Keratinocyte (primary cell): ENCODE results near the gene SEPTIN10. TPM values are rescaled to one million over a fixed set of nuclear protein-coding genes. Genes with fewer than 3 reads are reported as not detected.

Experiments used
- DNase-seq: peaks from one replicate; pipeline ENCODE4 v3.0.0-alpha.2; 2011; ENCODE audit warnings: low read depth, missing footprints, low spot score
- FAIRE-seq: peaks from 2 replicates; lab custom pipeline; 2011; peaks lifted over from hg19 to GRCh38; lab: Jason Lieb, UNC
- H2AFZ ChIP-seq: 2 replicates; pipeline ENCODE4 v1.6.0; 2012; ENCODE audit warnings: low read length, control low read depth, inconsistent platforms; ENCODE audit not compliant: control insufficient read depth
- H3K27ac ChIP-seq: 2 replicates; pipeline ENCODE4 v1.5.1; 2011; ENCODE audit warnings: low read length; ENCODE audit not compliant: control insufficient read depth, insufficient read depth
- H3K27me3 ChIP-seq: 3 replicates; pipeline ENCODE4 v1.6.0; 2011; ENCODE audit warnings: low read length; ENCODE audit not compliant: control insufficient read depth, insufficient read depth; ENCODE audit errors: extremely low read depth
- H3K36me3 ChIP-seq, 2 experiments: 2 replicates in 1 of 2; 3 replicates in 1 of 2; pipeline ENCODE4 v1.5.1; 2011; ENCODE audit warnings: low read length in 2 of 2, mild to moderate bottlenecking in 1 of 2; ENCODE audit not compliant: control insufficient read depth in 2 of 2, insufficient read depth in 2 of 2; ENCODE audit errors: extremely low read depth in 1 of 2
- H3K4me1 ChIP-seq: 3 replicates; pipeline ENCODE4 v1.5.1; 2011; ENCODE audit warnings: low read length; ENCODE audit not compliant: control insufficient read depth, insufficient read depth; ENCODE audit errors: extremely low read depth
- H3K4me2 ChIP-seq: 3 replicates; pipeline ENCODE4 v1.6.0; 2011; ENCODE audit warnings: low read depth, low read length; ENCODE audit not compliant: control insufficient read depth, insufficient read depth; ENCODE audit errors: extremely low read depth
- H3K4me3 ChIP-seq, 3 experiments: fragments of 200-600 bp in 1 of 3; sonication (generic) in 1 of 3; 2 replicates in 2 of 3; 3 replicates in 1 of 3; pipeline ENCODE4 v1.5.1; 2011 to 2016; ENCODE audit warnings: low read length in 3 of 3, mild to moderate bottlenecking in 3 of 3, control low read depth in 2 of 3, inconsistent platforms in 1 of 3, low read depth in 1 of 3, mixed read lengths in 1 of 3, mixed run types in 1 of 3, moderate library complexity in 1 of 3; ENCODE audit not compliant: control insufficient read depth in 2 of 3, insufficient read depth in 2 of 3; ENCODE audit errors: extremely low read depth in 1 of 3
- H3K79me2 ChIP-seq: 2 replicates; pipeline ENCODE4 v1.6.0; 2012; ENCODE audit warnings: low read length; ENCODE audit not compliant: control insufficient read depth, insufficient read depth
- H3K9ac ChIP-seq: 3 replicates; pipeline ENCODE4 v1.6.0; 2011; ENCODE audit warnings: low read length; ENCODE audit not compliant: control insufficient read depth, insufficient read depth; ENCODE audit errors: extremely low read depth
- H3K9me1 ChIP-seq: 3 replicates; pipeline ENCODE4 v1.6.0; 2011; ENCODE audit warnings: low read length; ENCODE audit not compliant: control insufficient read depth, insufficient read depth; ENCODE audit errors: extremely low read depth
- H3K9me3 ChIP-seq: 2 replicates; pipeline ENCODE4 v1.5.1; 2012; ENCODE audit warnings: low read depth, low read length; ENCODE audit not compliant: control insufficient read depth
- H4K20me1 ChIP-seq: 3 replicates; pipeline ENCODE4 v1.6.0; 2011; ENCODE audit warnings: low read length; ENCODE audit not compliant: control insufficient read depth, insufficient read depth; ENCODE audit errors: extremely low read depth
- CTCF ChIP-seq, 3 experiments: IDR thresholded peaks in 1 of 3; conservative IDR thresholded peaks in 1 of 3; optimal IDR thresholded peaks in 1 of 3; 2 replicates in 2 of 3; 3 replicates in 1 of 3; pipeline versions ENCODE3 to v1.5.1; 2011; ENCODE audit warnings: low read length in 3 of 3, mild to moderate bottlenecking in 3 of 3, moderate library complexity in 2 of 3, control low read depth in 1 of 3, inconsistent platforms in 1 of 3; ENCODE audit not compliant: insufficient read depth in 2 of 3; ENCODE audit errors: extremely low read depth in 1 of 3
- EZH2 ChIP-seq: IDR thresholded peaks from one replicate; pipeline ENCODE4 v1.6.1; 2012; ENCODE audit warnings: inconsistent platforms, mild to moderate bottlenecking, low read length, moderate library complexity
- dilution Hi-C: fragments of 300-500 bp; cut with MboI; formaldehyde crosslinking; loops from one replicate; pipeline ENCODE4 v1.7.0; 2020; ENCODE audit warnings: low sequenced_read_pairs; ENCODE audit not compliant: extremely low pct_ligation_motif_present
- polyA plus RNA-seq, 5 experiments: library from polyadenylated mRNA; depleted of rRNA in 3 of 5; stranded (reverse) in 3 of 5; stranded (forward) in 1 of 5; unstranded in 1 of 5; fragments of >200 nt; gene quantifications; 1 replicate in 1 of 5; 2 replicates in 3 of 5; 3 replicates in 1 of 5; pipeline versions ENCODE4 v1.2.1 to v1.2.3, GENCODE V29; 2011 to 2012; ENCODE audit warnings: missing spikeins in 2 of 5, low read depth in 1 of 5, low replicate concordance in 1 of 5

Gene SEPTIN10
- polyA plus RNA-seq, 1 donor (not counting 4 experiments of a cell fraction or from before 2014, with no cell fraction given): 72.6 TPM

GRCh38 chr2:109649736-109650695 is 36.2 kb upstream of the SEPTIN10 start:
- Histone ChIP-seq H3K27ac (no peak overlapping the region), H4K20me1 (no peaks in the 10 kb centered on the region), H3K4me2 (peak overlapping the region; percentile 8), H3K36me3 (no peaks in the 10 kb centered on the region), H3K4me3 (no peak overlapping the region), H3K9me3 (no peaks in the 10 kb centered on the region), H2AFZ (no peak overlapping the region), H3K9me1 (no peaks in the 10 kb centered on the region), H3K79me2 (no peaks in the 10 kb centered on the region), H3K4me1 (peaks cover 5% of the 10 kb centered on the region), H3K9ac (no peak overlapping the region), H3K27me3 (no peaks in the 10 kb centered on the region)
- FAIRE-seq: peak; percentile 75
- DNase-seq: no peak
- no peak for TF ChIP-seq CTCF (optimal IDR thresholded peaks at IDR 0.05 in 1 of 3, IDR thresholded peaks at IDR 0.05 in 1 of 3, conservative IDR thresholded peaks at IDR 0.05 in 1 of 3; ENCODE audit: extremely low read depth in 1 of 3, insufficient read depth in 2 of 3, low read length in 3 of 3)
- dilution Hi-C loops: no loop called here

GRCh38 chr2:109648041-109648527 is 34.3 kb upstream of the SEPTIN10 start:
- H3K27me3 ChIP-seq: no peaks in the 10 kb centered on the region
- H2AFZ ChIP-seq: no peak overlapping the region
- H3K79me2 ChIP-seq: no peaks in the 10 kb centered on the region
- DNase-seq: no peak
- no peaks in the 10 kb centered on the region for H4K20me1 ChIP-seq
- peaks cover 15% of the 10 kb centered on the region for H3K4me1 ChIP-seq
- dilution Hi-C loops: no loop called here
- no peak for FAIRE-seq
- H3K4me3 ChIP-seq: no peak overlapping the region
- H3K27ac ChIP-seq: no peak overlapping the region
- H3K9me1 ChIP-seq: no peaks in the 10 kb centered on the region
- no peaks in the 10 kb centered on the region for H3K36me3 ChIP-seq
- H3K9ac ChIP-seq: no peak overlapping the region
- H3K9me3 ChIP-seq: no peaks in the 10 kb centered on the region
- H3K4me2 ChIP-seq: no peak overlapping the region
- no peak for TF ChIP-seq CTCF (optimal IDR thresholded peaks at IDR 0.05 in 1 of 3, IDR thresholded peaks at IDR 0.05 in 1 of 3, conservative IDR thresholded peaks at IDR 0.05 in 1 of 3; ENCODE audit: extremely low read depth in 1 of 3, insufficient read depth in 2 of 3, low read length in 3 of 3)
- TF ChIP-seq EZH2: no peak
